Neural progenitor cell (in vitro differentiated cells): ENCODE data around the gene SMIM22. TPM values are rescaled to one million over a fixed set of nuclear protein-coding genes. Genes with fewer than 3 reads are reported as not detected.

Experiments
- DNase-seq: peaks from one replicate; pipeline ENCODE4 v3.0.0-alpha.2; 2016; ENCODE audit warnings: low spot score
- H2AFZ ChIP-seq: fragments of 200-600 bp; sonication (generic); replicated peaks from 2 replicates; pipeline ENCODE4 v1.6.1; 2016; ENCODE audit warnings: antibody characterized with exemption
- H3F3A ChIP-seq: fragments of 200-600 bp; sonication (generic); 2 replicates; pipeline ENCODE4 v1.6.1; 2016; ENCODE audit warnings: antibody characterized with exemption, low read depth
- H3K27ac ChIP-seq: fragments of 200-600 bp; sonication (generic); 2 replicates; pipeline ENCODE4 v1.5.1; 2016; ENCODE audit warnings: mild to moderate bottlenecking
- H3K27me3 ChIP-seq: fragments of 200-600 bp; sonication (generic); 2 replicates; pipeline ENCODE4 v1.6.1; 2016; ENCODE audit warnings: mild to moderate bottlenecking, moderate library complexity
- H3K36me3 ChIP-seq: fragments of 200-600 bp; sonication (generic); 2 replicates; pipeline ENCODE4 v1.5.1; 2016
- H3K4me1 ChIP-seq: fragments of 200-600 bp; sonication (generic); 2 replicates; pipeline ENCODE4 v1.6.1; 2016; ENCODE audit warnings: mixed run types
- H3K4me2 ChIP-seq: fragments of 200-600 bp; sonication (generic); 2 replicates; pipeline ENCODE4 v1.6.1; 2016
- H3K4me3 ChIP-seq: fragments of 200-600 bp; sonication (generic); 2 replicates; pipeline ENCODE4 v1.5.1; 2016
- H3K79me2 ChIP-seq: fragments of 200-600 bp; sonication (generic); 2 replicates; pipeline ENCODE4 v1.6.1; 2016; ENCODE audit warnings: low read depth
- H3K9ac ChIP-seq: fragments of 200-600 bp; sonication (generic); 2 replicates; pipeline ENCODE4 v1.6.1; 2016
- H3K9me3 ChIP-seq: fragments of 200-600 bp; sonication (generic); 2 replicates; pipeline ENCODE4 v1.5.1; 2016; ENCODE audit warnings: low read depth
- H4K20me1 ChIP-seq: fragments of 200-600 bp; sonication (generic); 2 replicates; pipeline ENCODE4 v1.6.1; 2016; ENCODE audit warnings: low read depth
- H3K27ac Mint-ChIP-seq: 3 replicates; pipeline ENCODE4 v1.8.0; 2021; ENCODE audit warnings: mixed read lengths
- H3K27me3 Mint-ChIP-seq: 2 replicates; pipeline ENCODE4 v1.8.0; 2022; ENCODE audit warnings: low read depth, mild to moderate bottlenecking, inconsistent platforms, moderate library complexity, mixed read lengths; ENCODE audit not compliant: insufficient read depth
- H3K36me3 Mint-ChIP-seq: 3 replicates; pipeline ENCODE4 v1.8.0; 2021; ENCODE audit warnings: mixed read lengths
- H3K4me1 Mint-ChIP-seq: 3 replicates; pipeline ENCODE4 v1.8.0; 2021; ENCODE audit warnings: mixed read lengths
- H3K4me3 Mint-ChIP-seq: 3 replicates; pipeline ENCODE4 v1.8.0; 2021; ENCODE audit warnings: mild to moderate bottlenecking, moderate library complexity, mixed read lengths
- H3K9me3 Mint-ChIP-seq: 3 replicates; pipeline ENCODE4 v1.8.0; 2020; ENCODE audit warnings: mixed read lengths
- EZH2 ChIP-seq: fragments of 200-600 bp; sonication (generic); IDR thresholded peaks from 2 replicates; pipeline ENCODE4 v1.6.1; 2017; ENCODE audit warnings: antibody characterized with exemption, mild to moderate bottlenecking, moderate library complexity
- EZH2phosphoT487 ChIP-seq: fragments of 200-600 bp; sonication (generic); IDR thresholded peaks from 2 replicates; pipeline ENCODE4 v1.6.1; 2017; ENCODE audit warnings: antibody characterized with exemption
- total RNA-seq: library from RNA; depleted of rRNA; stranded (reverse); fragments of >200 nt; gene quantifications from 2 replicates; pipeline ENCODE4 v1.2.3, GENCODE V29; 2015; ENCODE audit warnings: low replicate concordance
- TF ChIP-seq, protein P1 (sequence below): fragments of 200-600 bp; sonication (generic); IDR thresholded peaks from 2 replicates; pipeline ENCODE4 v1.5.1; 2017; ENCODE audit warnings: antibody characterized with exemption, mild to moderate bottlenecking

The SMIM22 gene
- total RNA-seq, 1 donor from 2014 or later: not detected

DNA sequence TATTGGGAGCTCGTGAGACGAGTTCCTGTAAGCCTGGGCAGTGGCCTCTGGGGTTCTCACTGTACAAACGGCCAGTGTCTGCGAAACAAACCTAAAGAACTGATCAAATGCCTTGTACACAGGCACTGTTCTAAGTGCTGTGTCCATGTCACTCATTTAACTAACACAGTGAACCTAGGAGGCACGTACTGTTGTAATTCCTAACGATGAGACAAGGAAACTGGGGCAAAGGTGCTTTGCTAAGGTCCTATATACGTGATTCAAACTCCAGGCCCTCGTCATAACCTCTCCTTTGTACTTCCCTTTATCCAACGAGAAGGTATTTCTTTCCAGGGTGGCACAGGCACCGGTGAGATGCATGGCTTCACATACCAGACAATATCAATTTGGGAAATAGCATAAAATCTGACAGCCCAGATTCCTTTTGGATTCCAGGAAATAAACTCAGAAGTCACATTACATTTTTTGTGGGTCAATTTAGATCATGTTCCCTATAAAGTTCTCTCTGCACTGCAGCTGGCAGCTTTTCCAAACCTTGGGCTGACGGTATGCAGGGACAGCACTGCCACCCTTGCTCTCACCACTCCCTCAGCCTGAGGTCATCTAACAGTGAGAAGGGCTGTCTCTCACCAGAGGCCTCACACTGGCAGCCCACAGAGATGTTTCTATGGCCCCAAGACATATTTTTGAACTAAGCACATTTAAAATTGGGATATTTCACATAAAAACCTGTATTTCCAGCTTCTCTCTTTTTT is 33.6 kb downstream of the SMIM22 start:
- Mint-ChIP-seq H3K4me1 (no peaks in the 10 kb centered on the region), H3K27me3 (no peaks in the 10 kb centered on the region), H3K9me3 (no peaks in the 10 kb centered on the region), H3K4me3 (no peak overlapping the region), H3K36me3 (peaks cover 32% of the 10 kb centered on the region), H3K27ac (no peak overlapping the region)
- Histone ChIP-seq H2AFZ (no peak overlapping the region), H3K27ac (no peak overlapping the region), H3K4me2 (no peak overlapping the region), H3K4me1 (peaks cover 5% of the 10 kb centered on the region), H3K4me3 (no peak overlapping the region), H3K79me2 (no peaks in the 10 kb centered on the region), H3K9me3 (no peaks in the 10 kb centered on the region), H3K27me3 (no peaks in the 10 kb centered on the region), H3F3A (peaks cover 10% of the 10 kb centered on the region), H4K20me1 (peaks cover 7% of the 10 kb centered on the region), H3K9ac (no peak overlapping the region), H3K36me3 (peaks cover 10% of the 10 kb centered on the region)
- no peak for DNase-seq
- TF ChIP-seq EZH2phosphoT487 (no peak), EZH2 (no peak)
- TF ChIP-seq, protein P1, sequence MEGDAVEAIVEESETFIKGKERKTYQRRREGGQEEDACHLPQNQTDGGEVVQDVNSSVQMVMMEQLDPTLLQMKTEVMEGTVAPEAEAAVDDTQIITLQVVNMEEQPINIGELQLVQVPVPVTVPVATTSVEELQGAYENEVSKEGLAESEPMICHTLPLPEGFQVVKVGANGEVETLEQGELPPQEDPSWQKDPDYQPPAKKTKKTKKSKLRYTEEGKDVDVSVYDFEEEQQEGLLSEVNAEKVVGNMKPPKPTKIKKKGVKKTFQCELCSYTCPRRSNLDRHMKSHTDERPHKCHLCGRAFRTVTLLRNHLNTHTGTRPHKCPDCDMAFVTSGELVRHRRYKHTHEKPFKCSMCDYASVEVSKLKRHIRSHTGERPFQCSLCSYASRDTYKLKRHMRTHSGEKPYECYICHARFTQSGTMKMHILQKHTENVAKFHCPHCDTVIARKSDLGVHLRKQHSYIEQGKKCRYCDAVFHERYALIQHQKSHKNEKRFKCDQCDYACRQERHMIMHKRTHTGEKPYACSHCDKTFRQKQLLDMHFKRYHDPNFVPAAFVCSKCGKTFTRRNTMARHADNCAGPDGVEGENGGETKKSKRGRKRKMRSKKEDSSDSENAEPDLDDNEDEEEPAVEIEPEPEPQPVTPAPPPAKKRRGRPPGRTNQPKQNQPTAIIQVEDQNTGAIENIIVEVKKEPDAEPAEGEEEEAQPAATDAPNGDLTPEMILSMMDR: no peak

DNA sequence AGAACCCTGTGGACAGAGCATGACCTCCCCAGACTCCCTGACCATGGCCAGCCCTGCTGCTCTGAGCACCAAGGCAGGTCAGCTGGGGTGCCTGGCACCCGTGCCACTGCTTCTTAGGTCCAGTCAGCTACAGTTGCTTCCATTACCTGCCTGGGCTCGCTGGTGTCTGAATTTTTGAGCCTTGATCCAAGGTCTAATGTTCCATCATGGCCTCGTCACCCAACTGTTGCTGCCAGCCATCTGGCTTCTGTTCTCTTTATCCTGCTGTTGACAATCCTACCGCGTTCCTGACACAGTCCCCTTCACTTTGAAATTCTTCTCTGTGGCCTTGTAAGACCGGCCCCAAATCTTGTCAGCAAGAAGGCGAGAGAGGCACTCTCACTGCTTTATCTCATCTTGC is 35.2 kb downstream of the SMIM22 start:
- Histone ChIP-seq H3K4me1 (peaks cover under 1% of the 10 kb centered on the region), H3K4me3 (no peak overlapping the region), H3K27me3 (no peaks in the 10 kb centered on the region), H4K20me1 (peaks cover 2% of the 10 kb centered on the region), H3K9ac (no peak overlapping the region), H3K9me3 (no peaks in the 10 kb centered on the region), H3K36me3 (peaks cover 10% of the 10 kb centered on the region), H3K79me2 (no peaks in the 10 kb centered on the region), H3K4me2 (no peak overlapping the region), H3F3A (peaks cover under 1% of the 10 kb centered on the region), H3K27ac (no peak overlapping the region), H2AFZ (no peak overlapping the region)
- Mint-ChIP-seq H3K9me3 (no peaks in the 10 kb centered on the region), H3K27ac (no peak overlapping the region), H3K36me3 (peaks cover 23% of the 10 kb centered on the region), H3K4me3 (no peak overlapping the region), H3K27me3 (no peaks in the 10 kb centered on the region), H3K4me1 (no peaks in the 10 kb centered on the region)
- no peak for TF ChIP-seq EZH2
- no peak for TF ChIP-seq EZH2phosphoT487
- TF ChIP-seq, protein P1: no peak
- DNase-seq: no peak

DNA sequence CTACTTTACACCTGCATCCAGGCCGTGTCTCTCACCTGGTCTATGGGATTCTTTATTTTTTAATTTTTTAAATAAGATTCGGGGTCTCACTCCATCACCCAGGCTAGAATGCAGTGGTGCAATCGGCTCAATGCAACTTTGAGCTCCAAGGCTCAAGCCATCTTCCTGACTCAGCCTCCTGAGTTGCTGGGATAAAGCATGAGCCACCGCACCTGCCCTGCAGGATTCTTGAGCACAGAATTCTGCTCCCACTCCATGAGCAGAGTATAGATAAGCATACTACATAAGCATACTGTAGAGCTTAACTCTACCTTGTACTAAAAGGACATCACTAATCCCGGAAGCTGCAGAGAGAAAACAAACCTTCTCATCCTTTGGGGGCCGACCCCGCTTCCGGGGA is 36.4 kb downstream of the SMIM22 start:
- no peaks in the 10 kb centered on the region for H4K20me1 ChIP-seq
- H3K79me2 ChIP-seq: no peaks in the 10 kb centered on the region
- H3K4me2 ChIP-seq: no peak overlapping the region
- Mint-ChIP-seq H3K4me1 (no peaks in the 10 kb centered on the region), H3K27me3 (no peaks in the 10 kb centered on the region), H3K36me3 (peaks cover 25% of the 10 kb centered on the region), H3K4me3 (no peak overlapping the region), H3K9me3 (no peaks in the 10 kb centered on the region), H3K27ac (no peak overlapping the region)
- H3K27ac ChIP-seq: no peak overlapping the region
- no peaks in the 10 kb centered on the region for H3K9me3 ChIP-seq
- TF ChIP-seq, protein P1: no peak
- no peak for TF ChIP-seq EZH2
- TF ChIP-seq EZH2phosphoT487: no peak
- H3K27me3 ChIP-seq: no peaks in the 10 kb centered on the region
- H2AFZ ChIP-seq: no peak overlapping the region
- H3F3A ChIP-seq: no peaks in the 10 kb centered on the region
- DNase-seq: no peak
- H3K4me3 ChIP-seq: no peak overlapping the region
- no peak overlapping the region for H3K9ac ChIP-seq
- H3K4me1 ChIP-seq: no peaks in the 10 kb centered on the region
- peaks cover 10% of the 10 kb centered on the region for H3K36me3 ChIP-seq
